Kidney (tissue), 14 donors: ENCODE results near the gene SLC1A2. TPM values are rescaled to one million over a fixed set of nuclear protein-coding genes. Genes with fewer than 3 reads are reported as not detected.
A peak's percentile ranks its signal among the peaks of the same experiment; 100 is the strongest.

Source experiments
- DNase-seq, 5 donors: peaks; one replicate each; pipeline ENCODE4 v3.0.0-alpha.2; 2013 to 2020
- FAIRE-seq: peaks from 2 replicates; lab custom pipeline; 2012; peaks lifted over from hg19 to GRCh38; lab: Jason Lieb, UNC
- H3K27ac ChIP-seq, 2 donors: one replicate each; pipeline ENCODE4 v1.7.0; 2013; ENCODE audit warnings: low read depth in 2 of 2, low read length in 2 of 2, inconsistent platforms in 1 of 2
- H3K27me3 ChIP-seq: one replicate; pipeline ENCODE4 v1.7.1; 2013; ENCODE audit warnings: low read length, inconsistent platforms; ENCODE audit not compliant: control insufficient read depth, insufficient read depth
- H3K36me3 ChIP-seq, 3 donors: one replicate each; pipeline versions ENCODE4 v1.7.0 to v1.7.1; 2013; ENCODE audit warnings: low read length in 3 of 3, control low read depth in 1 of 3, inconsistent platforms in 1 of 3; ENCODE audit not compliant: insufficient read depth in 3 of 3, control insufficient read depth in 2 of 3
- H3K4me1 ChIP-seq, 3 donors: one replicate each; pipeline versions ENCODE4 v1.7.0 to v1.7.1; 2013; ENCODE audit warnings: low read length in 3 of 3, inconsistent platforms in 1 of 3, low read depth in 1 of 3; ENCODE audit not compliant: control insufficient read depth in 2 of 3, insufficient read depth in 2 of 3
- H3K4me3 ChIP-seq, 3 donors: one replicate each; pipeline versions ENCODE4 v1.7.0 to v1.8.1; 2013; ENCODE audit warnings: low read length in 3 of 3, control low read depth in 1 of 3, inconsistent platforms in 1 of 3
- H3K9ac ChIP-seq, 3 donors: one replicate each; pipeline versions ENCODE4 v1.7.0 to v1.7.1; 2013; ENCODE audit warnings: low read length in 3 of 3, control low read depth in 1 of 3, inconsistent platforms in 1 of 3
- H3K9me3 ChIP-seq, 3 donors: one replicate each; pipeline versions ENCODE4 v1.7.0 to v1.7.1; 2013; ENCODE audit warnings: low read length in 3 of 3, control low read depth in 1 of 3, inconsistent platforms in 1 of 3; ENCODE audit not compliant: control insufficient read depth in 2 of 3, insufficient read depth in 1 of 3
- CTCF ChIP-seq: IDR thresholded peaks from 3 replicates; pipeline ENCODE4 v1.5.1; 2012; ENCODE audit warnings: mild to moderate bottlenecking, moderate library complexity, borderline replicate concordance; ENCODE audit not compliant: insufficient read depth; ENCODE audit errors: extremely low read depth
- intact Hi-C: fragments of 100-400 bp; cut with DNase I; formaldehyde crosslinking; loops from one replicate; pipeline ENCODE4 v1.11.1; 2022
- polyA plus RNA-seq: library from polyadenylated mRNA; stranded (reverse); fragments of 350-450 nt; fragmentation: Illumina TruSeq; extraction: RNeasy Lipid Tissue Mini Kit (QIAGEN cat#74804); gene quantifications from one replicate; pipeline ENCODE4 v1.2.3, GENCODE V29; 2014; ENCODE audit warnings: low read depth, low replicate concordance; ENCODE audit not compliant: insufficient read depth
- total RNA-seq: library from RNA; stranded (reverse); fragmentation: NEBNext Ultra II Directional; extraction: Animal tissue kit (Norgen Biotek cat#: 25700); gene quantifications from one replicate; pipeline ENCODE4 v1.2.1, GENCODE V29; 2021
- donor health status: control.
- donor health status: control.
- donor health status: control.
- donor health status: control.
- donor health status: control.
- donor health status: DM: yes; HTN: yes; CAD: no.
- donor health status: Normal renal cell carcinoma (clear cell type).

The SLC1A2 gene
- total and polyA plus RNA-seq, 2 donors from 2014 or later: 0.11 to 0.28 TPM

- no peak for FAIRE-seq
- Histone ChIP-seq H3K4me3 (no peak overlapping the region), H3K36me3 (no peaks in the 10 kb centered on the region), H3K9ac (no peak overlapping the region), H3K27ac (no peak overlapping the region), H3K4me1 (no peaks in the 10 kb centered on the region), H3K27me3 (no peaks in the 10 kb centered on the region), H3K9me3 (no peaks in the 10 kb centered on the region)
- intact Hi-C loops: no loop called here
- DNase-seq: no peak
- TF ChIP-seq CTCF: no peak
Observed at GRCh38 chr11:35285471-35285870, 133.9 kb downstream of the SLC1A2 start.

- no peak overlapping the region for H3K27ac ChIP-seq
- H3K4me1 ChIP-seq: no peaks in the 10 kb centered on the region
- no peak for FAIRE-seq
- no peaks in the 10 kb centered on the region for H3K27me3 ChIP-seq
- no peak overlapping the region for H3K9ac ChIP-seq
- H3K36me3 ChIP-seq: no peaks in the 10 kb centered on the region
- TF ChIP-seq CTCF: no peak
- DNase-seq: no peak
- intact Hi-C loops: no loop called here
- no peaks in the 10 kb centered on the region for H3K9me3 ChIP-seq
- no peak overlapping the region for H3K4me3 ChIP-seq
Observed at GRCh38 chr11:35282221-35282882, 137.0 kb downstream of the SLC1A2 start.

- FAIRE-seq: no peak
- DNase-seq: peak in 1 of 5 donors; percentile 22
- intact Hi-C loops: no loop called here
- H3K4me3 ChIP-seq: no peak overlapping the region
- H3K27me3 ChIP-seq: no peaks in the 10 kb centered on the region
- H3K27ac ChIP-seq: no peak overlapping the region
- no peaks in the 10 kb centered on the region for H3K4me1 ChIP-seq
- H3K9me3 ChIP-seq: no peaks in the 10 kb centered on the region
- H3K9ac ChIP-seq: no peak overlapping the region
- no peak for TF ChIP-seq CTCF
- H3K36me3 ChIP-seq: no peaks in the 10 kb centered on the region
Observed at GRCh38 chr11:35281169-35281688, 138.1 kb downstream of the SLC1A2 start.
